GM12878 (cell line): Measurements from ENCODE around the gene KRTAP10-8. TPM values are rescaled to one million over a fixed set of nuclear protein-coding genes. Genes with fewer than 3 reads are reported as not detected.

ENCODE experiments used
- ATAC-seq: fragments of 200-7000 bp; cut with Tn5 transposase; 3 replicates; pipeline ENCODE4 v1.9.1; 2020; ENCODE audit warnings: mild to moderate bottlenecking, moderate library complexity
- BruUV-seq: library from RNA; stranded (reverse); fragments of 400-500 nt; replicated peaks from 2 replicates; lab custom pipeline; 2021; lab: Mats Ljungman, UMichigan
- CTCF ChIA-PET: fragments of 300-600 bp; sonication (Branson Sonifier 250); formaldehyde crosslinking; extraction: SDS; loops from one replicate; lab custom pipeline; 2021; ENCODE audit warnings: inconsistent platforms; lab: Yijun Ruan, JAX
- POLR2A ChIA-PET: fragments of 350-600 bp; formaldehyde crosslinking; extraction: SDS; loops from one replicate; lab custom pipeline; 2021; ENCODE audit warnings: inconsistent platforms; lab: Charles Lee
- RAD21 ChIA-PET: fragments of 300-600 bp; sonication (Branson Sonifier 250); formaldehyde crosslinking; loops from one replicate; lab custom pipeline; 2023; ENCODE audit warnings: antibody characterized with exemption; ENCODE audit not compliant: unreplicated experiment; lab: Charles Lee
- SMC1A ChIA-PET: fragments of 300-600 bp; sonication (Branson Sonifier 250); formaldehyde crosslinking; loops from one replicate; lab custom pipeline; 2023; ENCODE audit not compliant: unreplicated experiment, uncharacterized antibody; lab: Charles Lee
- DNase-seq: peaks from one replicate; pipeline ENCODE4 v3.0.0-alpha.2; 2011; ENCODE audit warnings: low read depth, low spot score
- FAIRE-seq: peaks from 3 replicates; lab custom pipeline; 2011; peaks lifted over from hg19 to GRCh38; lab: Jason Lieb, UNC
- H2AFZ ChIP-seq: 2 replicates; pipeline ENCODE4 v1.6.0; 2011; ENCODE audit warnings: low read depth, low read length, control low read depth; ENCODE audit not compliant: control insufficient read depth
- H3K27ac ChIP-seq: 2 replicates; pipeline ENCODE4 v1.5.1; 2011; ENCODE audit warnings: control low read depth; ENCODE audit not compliant: control insufficient read depth, insufficient read depth
- H3K27me3 ChIP-seq, 2 experiments: replicated peaks in 1 of 2; 2 replicates each; pipeline versions ENCODE4 v1.6.0 to v1.6.1; 2011; ENCODE audit warnings: low read length in 1 of 2; ENCODE audit not compliant: control insufficient read depth in 2 of 2, insufficient read depth in 2 of 2
- H3K36me3 ChIP-seq, 2 experiments: 2 replicates each; pipeline ENCODE4 v1.5.1; 2011; ENCODE audit warnings: low read length in 1 of 2; ENCODE audit not compliant: control insufficient read depth in 2 of 2, insufficient read depth in 2 of 2
- H3K4me1 ChIP-seq: 2 replicates; pipeline ENCODE4 v1.6.1; 2011; ENCODE audit warnings: mild to moderate bottlenecking, low read length, moderate library complexity, mixed read lengths; ENCODE audit not compliant: control insufficient read depth, insufficient read depth
- H3K4me2 ChIP-seq: 2 replicates; pipeline ENCODE4 v1.6.0; 2011; ENCODE audit warnings: control low read depth; ENCODE audit not compliant: control insufficient read depth, insufficient read depth
- H3K4me3 ChIP-seq: fragments of 200-600 bp; sonication (generic); 2 replicates; pipeline ENCODE4 v1.5.1; 2016
- H3K79me2 ChIP-seq: 2 replicates; pipeline ENCODE4 v1.6.0; 2011; ENCODE audit warnings: low read length; ENCODE audit not compliant: control insufficient read depth, insufficient read depth
- H3K9ac ChIP-seq: 2 replicates; pipeline ENCODE4 v1.8.0; 2011; ENCODE audit warnings: low read length, control low read depth, mixed read lengths; ENCODE audit not compliant: control insufficient read depth, insufficient read depth
- H3K9me3 ChIP-seq: replicated peaks from 3 replicates; pipeline ENCODE4 v1.5.1; 2011; ENCODE audit warnings: mild to moderate bottlenecking, low read length; ENCODE audit not compliant: control insufficient read depth, insufficient read depth
- H4K20me1 ChIP-seq: 2 replicates; pipeline ENCODE4 v1.6.0; 2011; ENCODE audit not compliant: control insufficient read depth, insufficient read depth
- ATF3 ChIP-seq: IDR thresholded peaks from 2 replicates; pipeline ENCODE4 v1.6.1; 2011; ENCODE audit warnings: low read depth, mild to moderate bottlenecking, low read length, moderate library complexity, borderline replicate concordance; ENCODE audit errors: extremely low read depth
- CBFB ChIP-seq: IDR thresholded peaks from 2 replicates; pipeline ENCODE4 v1.6.1; 2016; ENCODE audit warnings: antibody characterized with exemption, low read depth
- CBX3 ChIP-seq: fragments of 200-600 bp; sonication (generic); IDR thresholded peaks from 2 replicates; pipeline ENCODE4 v1.6.1; 2016; ENCODE audit warnings: low read depth, borderline replicate concordance
- CEBPZ ChIP-seq: fragments of 150-350 bp; IDR thresholded peaks from 2 replicates; pipeline ENCODE4 v1.6.1; 2016; ENCODE audit warnings: low read depth, low read length
- GABPA ChIP-seq: IDR thresholded peaks from 2 replicates; pipeline ENCODE4 v1.6.1; 2014; ENCODE audit warnings: antibody characterized with exemption, low read depth, mild to moderate bottlenecking, inconsistent platforms
- LARP7 ChIP-seq: fragments of 450-650 bp; IDR thresholded peaks from 2 replicates; pipeline ENCODE4 v1.6.1; 2017; ENCODE audit warnings: mild to moderate bottlenecking
- MXI1 ChIP-seq: fragments of 150-350 bp; IDR thresholded peaks from 2 replicates; pipeline ENCODE4 v1.6.1; 2011; ENCODE audit warnings: low read depth, mild to moderate bottlenecking, inconsistent platforms, low read length, improper control_type of control experiment
- PAX5 ChIP-seq: IDR thresholded peaks from 2 replicates; pipeline ENCODE4 v1.6.1; 2011; ENCODE audit warnings: low read depth, low read length, borderline replicate concordance
- SMAD1 ChIP-seq: fragments of 450-650 bp; IDR thresholded peaks from 2 replicates; pipeline ENCODE4 v1.6.1; 2018; ENCODE audit warnings: mild to moderate bottlenecking, low read depth; ENCODE audit not compliant: partially characterized antibody
- SREBF2 ChIP-seq: IDR thresholded peaks from 2 replicates; pipeline ENCODE4 v1.6.1; 2012; ENCODE audit warnings: mild to moderate bottlenecking, low read length
- WRNIP1 ChIP-seq: IDR thresholded peaks from 2 replicates; pipeline ENCODE4 v1.6.1; 2011; ENCODE audit warnings: low read depth, low read length, improper control_type of control experiment, borderline replicate concordance
- YBX1 ChIP-seq: fragments of 450-650 bp; IDR thresholded peaks from 2 replicates; pipeline ENCODE4 v1.6.1; 2016; ENCODE audit warnings: antibody characterized with exemption
- WGBS: methylation state at CpG from one replicate; pipeline ENCODE4 v1.1.6; 2016; ENCODE audit warnings: low lambda C conversion rate; ENCODE audit not compliant: insufficient replicate concordance, insufficient coverage; ENCODE audit errors: missing lambda C conversion rate; 5-methylcytosine and 5-hydroxymethylcytosine counted together
- in situ Hi-C: fragments of 300-500 bp; cut with MboI; formaldehyde crosslinking; loops from 9 replicates; pipeline ENCODE4 v1.14.3; 2018; ENCODE audit warnings: mixed read lengths
- intact Hi-C: fragments of 100-400 bp; cut with micrococcal nuclease; formaldehyde crosslinking; loops from one replicate; pipeline ENCODE4 v1.14.2; 2022; ENCODE audit not compliant: unreplicated experiment
- polyA plus RNA-seq, 11 experiments: library from polyadenylated mRNA; depleted of rRNA in 4 of 11; unstranded in 6 of 11; stranded (reverse) in 5 of 11; fragments of >200 nt; fragmentation: Nextera tagmentation in 4 of 11; fragmentation: Illumina TruSeq in 1 of 11; extraction: Ambion mirVana in 4 of 11; extraction: Trizol in 1 of 11; gene quantifications; 1 replicate in 1 of 11; 2 replicates in 10 of 11; pipeline versions ENCODE4 v1.2.1 to v1.2.3, GENCODE V29; 2011 to 2016; ENCODE audit warnings: inconsistent platforms in 2 of 11, missing spikeins in 2 of 11, low read depth in 1 of 11
- total RNA-seq, 4 experiments: library from RNA; depleted of rRNA in 3 of 4; stranded (reverse); fragments of >200 nt in 3 of 4; fragmentation: Illumina TruSeq in 1 of 4; extraction: Trizol in 1 of 4; gene quantifications; 2 replicates each; pipeline versions ENCODE4 v1.2.1 to v1.2.3, GENCODE V29; 2013 to 2021
- TF ChIP-seq, protein P1 (sequence below): IDR thresholded peaks from 2 replicates; pipeline ENCODE4 v1.6.1; 2012; ENCODE audit warnings: low read length, inconsistent platforms
- TF ChIP-seq, protein P2 (sequence below): fragments of 450-650 bp; IDR thresholded peaks from 2 replicates; pipeline ENCODE4 v1.6.1; 2016; ENCODE audit warnings: mild to moderate bottlenecking, moderate library complexity, borderline replicate concordance

The KRTAP10-8 gene
- total and polyA plus RNA-seq, 10 of the 15 experiments (the other 5 are each of a cell fraction or from before 2014, with no cell fraction given): not detected

- TF ChIP-seq WRNIP1 (no peak), CEBPZ (no peak), SMAD1 (no peak), GABPA (no peak), CBX3 (no peak)
- TF ChIP-seq, protein P1, sequence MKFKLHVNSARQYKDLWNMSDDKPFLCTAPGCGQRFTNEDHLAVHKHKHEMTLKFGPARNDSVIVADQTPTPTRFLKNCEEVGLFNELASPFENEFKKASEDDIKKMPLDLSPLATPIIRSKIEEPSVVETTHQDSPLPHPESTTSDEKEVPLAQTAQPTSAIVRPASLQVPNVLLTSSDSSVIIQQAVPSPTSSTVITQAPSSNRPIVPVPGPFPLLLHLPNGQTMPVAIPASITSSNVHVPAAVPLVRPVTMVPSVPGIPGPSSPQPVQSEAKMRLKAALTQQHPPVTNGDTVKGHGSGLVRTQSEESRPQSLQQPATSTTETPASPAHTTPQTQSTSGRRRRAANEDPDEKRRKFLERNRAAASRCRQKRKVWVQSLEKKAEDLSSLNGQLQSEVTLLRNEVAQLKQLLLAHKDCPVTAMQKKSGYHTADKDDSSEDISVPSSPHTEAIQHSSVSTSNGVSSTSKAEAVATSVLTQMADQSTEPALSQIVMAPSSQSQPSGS: no peak
These were observed 20.2 kb downstream of the KRTAP10-8 start (continued) for GRCh38 chr21:44632067-44632466.

- intact Hi-C loops: no loop called here
- no TSS peak for BruUV-seq
- TF ChIP-seq PAX5: no peak
- no peak for TF ChIP-seq CBFB
- no peak for TF ChIP-seq ATF3
- TF ChIP-seq SREBF2: no peak
- no peak for TF ChIP-seq MXI1
- TF ChIP-seq, protein P2, sequence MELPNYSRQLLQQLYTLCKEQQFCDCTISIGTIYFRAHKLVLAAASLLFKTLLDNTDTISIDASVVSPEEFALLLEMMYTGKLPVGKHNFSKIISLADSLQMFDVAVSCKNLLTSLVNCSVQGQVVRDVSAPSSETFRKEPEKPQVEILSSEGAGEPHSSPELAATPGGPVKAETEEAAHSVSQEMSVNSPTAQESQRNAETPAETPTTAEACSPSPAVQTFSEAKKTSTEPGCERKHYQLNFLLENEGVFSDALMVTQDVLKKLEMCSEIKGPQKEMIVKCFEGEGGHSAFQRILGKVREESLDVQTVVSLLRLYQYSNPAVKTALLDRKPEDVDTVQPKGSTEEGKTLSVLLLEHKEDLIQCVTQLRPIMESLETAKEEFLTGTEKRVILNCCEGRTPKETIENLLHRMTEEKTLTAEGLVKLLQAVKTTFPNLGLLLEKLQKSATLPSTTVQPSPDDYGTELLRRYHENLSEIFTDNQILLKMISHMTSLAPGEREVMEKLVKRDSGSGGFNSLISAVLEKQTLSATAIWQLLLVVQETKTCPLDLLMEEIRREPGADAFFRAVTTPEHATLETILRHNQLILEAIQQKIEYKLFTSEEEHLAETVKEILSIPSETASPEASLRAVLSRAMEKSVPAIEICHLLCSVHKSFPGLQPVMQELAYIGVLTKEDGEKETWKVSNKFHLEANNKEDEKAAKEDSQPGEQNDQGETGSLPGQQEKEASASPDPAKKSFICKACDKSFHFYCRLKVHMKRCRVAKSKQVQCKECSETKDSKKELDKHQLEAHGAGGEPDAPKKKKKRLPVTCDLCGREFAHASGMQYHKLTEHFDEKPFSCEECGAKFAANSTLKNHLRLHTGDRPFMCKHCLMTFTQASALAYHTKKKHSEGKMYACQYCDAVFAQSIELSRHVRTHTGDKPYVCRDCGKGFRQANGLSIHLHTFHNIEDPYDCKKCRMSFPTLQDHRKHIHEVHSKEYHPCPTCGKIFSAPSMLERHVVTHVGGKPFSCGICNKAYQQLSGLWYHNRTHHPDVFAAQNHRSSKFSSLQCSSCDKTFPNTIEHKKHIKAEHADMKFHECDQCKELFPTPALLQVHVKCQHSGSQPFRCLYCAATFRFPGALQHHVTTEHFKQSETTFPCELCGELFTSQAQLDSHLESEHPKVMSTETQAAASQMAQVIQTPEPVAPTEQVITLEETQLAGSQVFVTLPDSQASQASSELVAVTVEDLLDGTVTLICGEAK: no peak
- TF ChIP-seq YBX1: no peak
- TF ChIP-seq LARP7: no peak
These were observed 24.5 kb downstream of the KRTAP10-8 start for GRCh38 chr21:44636209-44637017.

More at GRCh38 chr21:44636209-44637017, 24.5 kb downstream of the KRTAP10-8 start:
- RAD21 ChIA-PET: no interaction called here
- POLR2A ChIA-PET: no interaction called here
- no peaks in the 10 kb centered on the region for H3K36me3 ChIP-seq
- no peaks in the 10 kb centered on the region; the same call in 2 of the 3 replicates for H3K9me3 ChIP-seq
- ATAC-seq: no peak
- no peak overlapping the region for H3K27ac ChIP-seq
- WGBS: 39% methylated on average over 13 of the region's 15 CpGs
- no peak overlapping the region for H3K9ac ChIP-seq
- H3K79me2 ChIP-seq: no peaks in the 10 kb centered on the region
- CTCF ChIA-PET: no interaction called here
- H3K27me3 ChIP-seq: no peaks in the 10 kb centered on the region
- in situ Hi-C loops: no loop called here
- no peak overlapping the region for H3K4me2 ChIP-seq
- H3K4me1 ChIP-seq: no peaks in the 10 kb centered on the region
- no peak for DNase-seq
- FAIRE-seq: no peak
- no peak overlapping the region for H2AFZ ChIP-seq
- SMC1A ChIA-PET: no interaction called here
- H4K20me1 ChIP-seq: no peaks in the 10 kb centered on the region
- H3K4me3 ChIP-seq: no peak overlapping the region
